ENCODE results near the gene BACH1.

Gene BACH1

DNA sequence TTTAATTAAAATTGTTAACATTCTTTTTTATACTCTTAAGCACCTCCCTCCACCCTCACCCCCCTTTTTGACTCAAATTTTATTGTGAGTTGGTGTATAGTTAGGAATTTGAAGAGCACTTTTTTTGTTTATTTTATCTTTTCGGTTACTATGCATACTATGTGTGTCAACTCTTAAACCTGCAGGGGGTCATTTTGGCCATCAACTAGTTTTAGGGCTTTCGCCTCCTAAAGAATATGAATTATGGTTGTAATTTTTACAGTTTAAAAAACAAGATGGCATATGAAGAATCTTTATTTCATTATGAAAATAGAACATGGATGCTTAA, 9.7 kb downstream of the BACH1 start:
- no peak overlapping the region for H3K4me3 ChIP-seq (ENCODE audit: low read depth, low read length)
- no peak for TF ChIP-seq CTCF (IDR thresholded peaks at IDR 0.05; ENCODE audit: low read depth, low read length)

GRCh38 chr21:29309703-29310102, 11.0 kb downstream of the BACH1 start:
- no peak overlapping the region for H3K4me3 ChIP-seq (ENCODE audit: low read depth, low read length)
- no peak for TF ChIP-seq CTCF (IDR thresholded peaks at IDR 0.05; ENCODE audit: low read depth, low read length)

- no peak overlapping the region for H3K4me3 ChIP-seq (ENCODE audit: low read depth, low read length)
- TF ChIP-seq CTCF (IDR thresholded peaks at IDR 0.05; ENCODE audit: low read depth, low read length) = no peak
These were observed 13.1 kb downstream of the BACH1 start for GRCh38 chr21:29311802-29312201.

DNA sequence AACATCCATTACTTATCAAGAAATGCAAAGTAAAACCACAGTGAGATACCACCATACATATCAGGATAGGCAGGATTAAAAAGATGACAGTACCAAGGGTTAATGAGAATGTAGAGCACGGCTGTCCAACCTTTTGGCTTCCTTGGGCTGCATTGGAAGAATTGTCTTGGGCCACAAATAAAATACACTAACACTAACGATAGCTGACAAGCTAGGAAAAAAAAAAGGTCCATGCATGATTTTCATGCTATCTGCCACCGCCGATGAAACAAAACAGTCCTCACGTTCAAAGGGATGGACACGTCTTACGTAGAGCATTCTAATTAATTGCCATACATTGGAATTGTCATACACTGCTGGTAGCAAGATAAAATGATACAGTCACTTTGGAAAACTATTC, 14.3 kb downstream of the BACH1 start:
- TF ChIP-seq CTCF (IDR thresholded peaks at IDR 0.05; ENCODE audit: low read depth, low read length) = no peak

DNA sequence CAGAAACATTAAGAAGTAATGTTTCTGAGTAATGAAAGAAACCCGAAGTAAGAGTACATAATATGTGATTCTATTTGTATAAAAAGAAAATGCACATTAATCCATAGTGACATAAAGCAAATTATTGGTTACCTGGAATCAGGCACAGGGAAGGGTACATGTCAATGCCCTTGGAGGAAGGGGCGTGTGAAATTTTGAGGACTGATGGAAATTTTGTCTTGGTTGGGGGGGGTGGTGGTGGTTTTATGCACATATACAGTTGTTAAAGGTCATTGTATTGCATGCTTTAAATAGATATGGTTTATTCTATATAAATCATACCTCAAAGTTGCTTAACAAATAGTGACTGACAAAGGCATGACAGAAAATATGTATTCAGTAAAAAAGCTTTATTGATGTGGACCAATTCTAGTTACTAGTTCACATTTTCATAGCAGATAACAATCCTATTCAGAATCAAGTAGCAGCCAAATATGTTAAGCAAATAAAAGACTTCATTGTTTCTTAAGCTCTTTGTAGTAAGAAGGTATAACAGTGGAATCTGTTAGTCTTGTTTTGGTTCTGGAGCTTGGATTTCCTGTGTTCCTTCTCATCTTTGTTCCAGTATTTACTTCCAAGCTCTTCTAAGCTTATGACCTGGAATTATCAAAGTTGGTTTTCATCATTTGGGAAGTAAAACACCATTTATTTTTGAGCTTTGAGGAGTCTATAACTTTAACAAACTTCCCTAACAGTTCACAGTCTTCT, 15.1 kb downstream of the BACH1 start:
- no peak overlapping the region for H3K4me3 ChIP-seq (ENCODE audit: low read depth, low read length)
- TF ChIP-seq CTCF (IDR thresholded peaks at IDR 0.05; ENCODE audit: low read depth, low read length) = no peak

More for the DNA sequence above, 14.3 kb downstream of the BACH1 start:
- no peak overlapping the region for H3K4me3 ChIP-seq (ENCODE audit: low read depth, low read length)

DNA sequence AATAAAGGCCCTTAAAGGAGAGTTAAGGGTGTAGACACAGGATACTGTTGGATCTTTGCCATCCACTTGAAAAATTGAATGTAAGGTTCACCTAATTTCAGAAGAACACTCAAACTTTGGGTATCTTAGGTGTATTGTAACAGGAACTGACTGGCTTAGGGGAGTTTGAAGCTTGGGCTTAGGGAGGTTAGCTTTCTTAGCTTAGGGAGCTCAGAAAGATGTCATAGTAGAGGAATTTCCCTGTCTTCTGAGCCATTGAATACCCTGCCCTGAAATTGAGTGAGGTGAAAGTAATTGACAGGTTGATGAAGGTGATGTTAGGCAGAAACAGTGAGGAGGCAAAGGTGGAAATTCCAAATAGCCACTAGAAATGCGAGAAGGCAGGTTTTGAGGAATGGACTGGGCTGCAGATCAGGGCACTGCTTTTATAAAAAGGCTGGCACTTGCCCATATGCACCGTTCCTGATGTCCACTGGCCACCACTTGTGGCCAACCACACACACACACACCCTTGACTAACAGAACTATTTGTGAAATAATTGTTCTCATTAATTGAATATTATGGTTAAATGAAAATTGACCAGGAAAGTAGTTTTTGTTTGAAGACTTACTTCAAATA, 16.5 kb downstream of the BACH1 start:
- H3K4me3 ChIP-seq (ENCODE audit: low read depth, low read length) = no peak overlapping the region
- TF ChIP-seq CTCF (IDR thresholded peaks at IDR 0.05; ENCODE audit: low read depth, low read length) = no peak

DNA sequence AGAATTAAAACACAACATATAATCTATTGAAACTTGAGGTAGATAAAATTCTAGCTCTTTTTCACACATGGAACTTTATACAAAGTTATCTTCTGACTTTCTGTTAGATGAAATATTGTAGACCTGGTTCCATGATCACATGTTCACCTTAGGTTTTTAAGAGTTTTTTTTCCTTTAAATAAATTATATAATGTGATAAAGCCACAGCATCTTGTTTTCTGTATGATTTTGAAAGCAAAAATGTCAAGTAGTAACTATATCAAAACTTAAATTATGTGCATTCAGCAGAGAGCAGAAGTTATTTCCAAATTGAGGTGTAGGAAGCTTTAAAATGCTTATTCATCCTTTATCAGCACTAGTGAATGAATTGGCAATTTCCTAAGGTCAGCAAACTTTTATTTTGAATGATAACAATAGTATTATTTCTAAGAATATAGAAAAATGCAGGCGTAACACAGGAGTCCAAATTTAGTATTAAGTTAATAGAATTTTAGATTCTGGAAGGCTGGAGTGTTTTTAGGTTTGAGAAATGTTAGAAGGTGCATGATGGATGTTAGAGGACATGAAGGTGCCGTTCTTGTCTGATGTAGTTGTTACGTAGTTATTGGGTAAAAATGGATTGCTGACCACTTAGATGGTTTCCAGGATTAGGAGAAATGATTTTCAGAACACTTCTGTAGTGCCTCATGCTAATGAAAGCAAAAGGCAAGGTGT, 17.5 kb downstream of the BACH1 start:
- no peak for TF ChIP-seq CTCF (IDR thresholded peaks at IDR 0.05; ENCODE audit: low read depth, low read length)
- no peak overlapping the region for H3K4me3 ChIP-seq (ENCODE audit: low read depth, low read length)

Measured in WI38 (cell line).